ENCODE data around the gene ATP1B2.

- TF ChIP-seq CTCF (IDR thresholded peaks at IDR 0.05) (no peak), EP300 (IDR thresholded peaks at IDR 0.05) (no peak)
These were observed 1.1 kb downstream of the ATP1B2 start for GRCh38 chr17:7651665-7652387.

Measured in sigmoid colon (tissue), 4 donors.